HG03558 (cell line): Measurements from ENCODE around the gene LRRIQ1.

Source experiments
- ATAC-seq: cut with Tn5 transposase; IDR thresholded peaks from one replicate; pipeline ENCODE4 v1.9.1; 2021; ENCODE audit warnings: moderate number of reproducible peaks; ENCODE audit not compliant: unreplicated experiment; ENCODE audit errors: extremely low read depth

LRRIQ1 gene

GRCh38 chr12:85279449-85280164 is 243.5 kb downstream of the LRRIQ1 start:
- no peak for ATAC-seq

GRCh38 chr12:85280165-85280983 is 244.2 kb downstream of the LRRIQ1 start, which contains the start of gene ALX1:
Gene ALX1, plus strand, starts transcription at chr12:85280220. Its CDS starts 42 bp downstream, at chr12:85280262.
- ATAC-seq: no peak

- no peak for ATAC-seq
These were observed 245.0 kb downstream of the LRRIQ1 start for GRCh38 chr12:85280984-85281630.

DNA sequence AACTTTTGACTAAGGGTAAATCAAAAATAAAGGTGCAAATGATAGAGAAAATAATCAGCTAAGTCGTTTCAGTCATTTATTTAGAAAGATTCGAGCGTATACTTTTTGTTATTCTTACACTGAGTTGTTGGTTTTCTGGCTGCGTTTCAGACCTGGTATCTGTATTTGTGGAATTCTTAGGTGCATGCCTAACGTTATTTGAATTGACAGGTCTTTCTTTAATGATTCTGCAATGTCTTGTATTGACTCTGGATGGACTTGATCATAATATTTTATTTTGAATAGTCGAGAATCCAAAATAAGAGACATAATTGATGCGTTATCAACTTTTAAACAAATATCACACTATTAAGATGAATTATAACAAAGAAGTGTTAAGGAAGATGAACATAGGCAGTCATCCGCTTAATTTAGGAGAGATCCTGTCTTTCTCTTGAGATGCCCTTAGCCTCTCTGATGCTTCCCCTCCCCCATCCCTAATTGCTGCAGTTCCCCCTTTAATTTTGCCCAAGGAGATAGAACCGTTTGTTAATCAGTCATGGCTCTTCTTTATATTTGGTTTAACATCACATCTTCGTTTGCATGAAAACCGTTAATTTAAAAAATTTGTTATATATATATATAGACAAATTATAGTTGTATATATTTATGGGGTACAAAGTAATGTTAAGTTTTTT is 245.6 kb downstream of the LRRIQ1 start:
- no peak for ATAC-seq

DNA sequence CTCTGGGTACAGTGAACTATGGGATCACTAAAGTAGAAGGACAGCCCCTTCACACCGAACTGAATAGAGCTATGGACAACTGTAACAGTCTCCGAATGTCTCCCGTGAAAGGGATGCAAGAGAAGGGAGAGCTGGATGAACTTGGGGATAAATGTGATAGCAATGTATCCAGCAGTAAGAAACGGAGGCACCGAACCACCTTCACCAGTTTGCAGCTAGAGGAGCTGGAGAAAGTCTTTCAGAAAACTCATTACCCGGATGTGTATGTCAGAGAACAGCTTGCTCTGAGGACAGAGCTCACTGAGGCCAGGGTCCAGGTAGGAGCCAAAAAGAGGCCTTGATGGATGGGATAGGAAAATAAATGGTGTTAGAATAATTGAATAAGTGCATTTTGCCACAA is 247.4 kb downstream of the LRRIQ1 start:
- ATAC-seq: no peak
